ENCODE data around the gene OR10C1.

OR10C1 gene

DNA sequence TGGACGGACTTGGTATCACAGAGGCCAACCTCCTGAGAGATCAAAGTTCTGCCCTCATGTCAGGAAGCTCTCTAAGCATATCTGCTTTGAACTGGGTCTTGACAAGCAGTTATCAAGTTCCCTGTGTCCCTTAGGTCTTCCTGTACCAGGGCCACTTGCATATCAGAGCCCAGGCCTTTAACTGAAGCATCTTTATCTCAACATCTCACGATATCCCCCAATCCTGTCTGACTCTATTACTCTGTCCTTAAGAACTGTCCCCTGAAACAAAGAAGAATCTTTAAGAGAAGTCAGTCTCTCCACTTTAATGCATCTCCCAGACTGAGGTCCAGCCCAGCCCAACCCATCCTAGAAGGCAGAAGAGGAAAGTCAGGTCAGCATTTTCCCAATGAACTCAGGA is 40.5 kb downstream of the OR10C1 start:
- DNase-seq = no peak

DNA sequence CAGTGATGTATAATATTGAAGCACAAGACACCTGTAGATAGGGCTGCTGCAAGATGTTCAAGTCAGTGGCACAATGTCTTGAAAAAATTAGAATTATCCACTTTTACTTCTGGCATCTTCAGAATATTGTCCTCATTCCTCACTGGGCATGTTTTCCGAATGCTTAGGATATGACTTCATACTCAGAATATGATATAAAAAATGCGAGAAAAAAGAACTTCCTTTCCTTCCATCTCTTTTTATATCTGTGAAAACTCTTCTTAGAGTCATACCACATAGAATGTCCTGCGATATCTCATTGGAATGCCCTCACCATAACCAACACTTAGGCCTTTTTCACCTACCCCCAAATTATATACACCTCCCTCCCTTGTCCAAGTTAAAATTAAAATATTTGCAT is 44.1 kb downstream of the OR10C1 start:
- no peak for DNase-seq

DNA sequence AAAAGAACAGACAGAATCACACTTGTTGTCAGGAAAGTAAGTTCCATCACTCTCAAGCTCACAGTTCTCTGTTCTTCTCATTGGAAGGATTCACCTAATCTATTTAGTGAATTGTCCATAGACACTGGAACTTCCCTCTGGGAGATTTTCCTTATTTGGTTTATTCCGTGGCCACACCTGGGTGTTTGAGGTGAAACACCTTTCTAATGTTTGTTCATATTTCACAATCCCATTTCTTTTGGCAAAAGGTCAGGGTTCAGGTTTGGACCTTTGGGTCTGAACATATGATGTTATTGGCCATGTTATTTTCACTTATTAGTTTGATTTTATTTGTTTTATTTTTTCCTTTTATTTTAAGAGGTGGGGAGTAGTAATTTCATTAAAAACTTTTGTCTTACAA is 44.6 kb downstream of the OR10C1 start:
- DNase-seq = no peak

DNA sequence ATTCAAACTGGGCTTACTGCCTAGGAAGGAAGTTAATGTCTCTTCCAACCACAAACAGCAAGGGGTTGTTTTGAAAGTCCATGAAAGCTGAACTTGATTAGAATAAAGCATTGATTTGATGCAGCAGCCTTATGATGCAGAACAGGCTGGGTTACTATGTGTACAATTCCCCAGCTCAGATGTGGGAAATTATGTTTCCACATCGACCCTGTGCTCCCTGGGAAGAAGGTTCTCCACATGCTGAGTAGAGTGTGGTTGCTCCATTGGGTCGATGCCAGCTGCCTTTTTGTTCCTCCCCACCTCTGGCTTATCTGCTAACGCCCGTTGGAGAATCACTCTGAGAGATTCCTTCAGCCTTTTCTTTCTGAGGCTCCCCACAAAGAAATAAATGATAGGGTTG is 47.5 kb downstream of the OR10C1 start:
- DNase-seq = no peak

DNA sequence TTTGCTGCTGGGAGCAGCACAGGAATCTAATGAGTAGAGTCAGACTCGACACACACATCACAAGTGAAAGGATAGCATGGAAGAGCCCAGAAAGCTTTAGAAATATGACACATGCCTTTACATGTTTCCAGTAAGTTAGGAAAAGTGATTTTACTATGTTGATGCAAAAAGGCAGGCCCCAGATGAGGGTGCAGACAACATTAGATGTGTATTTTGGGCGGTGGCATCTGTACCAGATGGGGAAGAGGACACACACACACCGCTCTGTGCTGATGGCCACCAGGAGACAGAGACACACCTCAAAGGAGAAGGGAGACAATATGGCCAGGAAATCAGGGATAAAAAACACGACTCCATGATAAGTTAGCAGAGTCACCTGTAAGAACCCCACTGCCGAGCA is 48.0 kb downstream of the OR10C1 start:
- no peak for DNase-seq

DNA sequence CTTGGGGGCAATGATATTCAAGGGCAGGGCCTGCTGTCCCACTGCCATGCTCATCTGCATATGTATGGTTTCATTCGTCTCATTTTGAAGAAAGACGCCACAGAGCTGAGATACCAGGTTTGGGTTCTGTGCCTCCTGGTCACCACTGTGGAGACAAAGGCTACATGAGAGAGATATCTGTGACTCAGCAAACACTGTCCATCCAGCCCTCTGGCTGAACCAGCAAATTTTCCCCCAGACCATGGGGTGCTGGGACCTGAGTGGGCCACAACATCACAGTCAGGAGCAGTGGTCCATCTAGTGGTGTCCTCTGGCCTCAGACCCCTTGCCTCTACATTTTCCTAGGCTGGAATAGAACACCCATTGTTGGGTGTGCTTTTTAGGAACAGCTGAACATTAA is 48.6 kb downstream of the OR10C1 start, which contains the start of gene MAS1L:
Gene MAS1L (minus strand): TSS at position 297 of the 400 bp plus-strand sequence. CDS start 54 bp downstream, at position 243.
- DNase-seq = no peak

DNA sequence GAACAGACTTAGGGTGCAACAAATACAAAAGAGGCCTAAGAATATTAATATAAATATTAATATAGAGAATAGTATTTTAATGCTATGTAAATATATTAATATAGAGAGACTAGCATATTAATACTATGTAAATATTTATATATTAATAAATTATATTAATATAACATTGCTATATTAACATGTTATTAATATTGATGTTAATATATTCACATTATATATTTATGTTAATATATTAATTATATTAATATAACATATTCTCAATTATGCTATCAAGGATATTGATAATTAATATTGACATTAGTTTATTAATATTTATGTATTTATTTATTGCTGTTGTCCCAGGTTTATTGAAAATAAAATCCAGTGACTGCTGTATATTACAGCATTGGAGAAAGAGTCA is 49.8 kb downstream of the OR10C1 start:
- DNase-seq = no peak

DNA sequence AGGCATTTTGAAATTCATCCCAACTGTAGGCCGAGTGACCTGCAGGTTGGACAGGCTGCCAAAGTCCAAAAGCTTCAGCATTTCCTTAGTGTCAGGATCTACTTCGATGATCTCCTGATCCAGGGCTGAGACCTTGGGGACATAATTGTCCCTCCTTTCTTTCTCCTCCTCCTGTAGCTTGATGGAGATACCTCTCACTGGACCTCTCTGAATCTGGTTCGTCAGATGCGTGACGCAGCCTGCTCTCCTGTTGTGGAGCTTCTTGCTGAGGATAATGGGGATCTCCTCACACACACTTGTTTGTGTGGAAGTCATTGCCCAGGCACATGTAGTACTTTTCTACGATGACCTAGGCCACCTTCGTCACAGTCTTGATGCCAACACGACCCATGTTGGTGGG is 50.2 kb downstream of the OR10C1 start:
- no peak for DNase-seq

DNA sequence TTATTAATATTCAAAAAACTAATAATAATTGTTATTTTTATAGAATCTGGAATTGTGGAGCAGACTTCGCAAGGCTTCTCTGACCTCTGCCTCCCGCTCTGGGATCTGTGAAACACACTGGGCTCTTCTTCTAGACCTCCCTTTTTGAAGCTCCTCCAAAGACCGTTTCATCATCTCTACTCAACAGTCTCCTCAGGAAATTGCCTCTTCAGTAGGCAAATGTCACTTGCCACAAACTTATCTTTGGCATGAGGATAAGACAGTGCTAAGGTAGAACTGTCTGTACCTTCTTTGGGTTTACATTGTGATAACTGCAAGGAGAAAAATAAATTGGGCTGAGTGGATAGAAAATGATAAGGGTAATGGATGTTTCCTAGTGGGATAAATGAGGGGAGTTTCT is 50.9 kb downstream of the OR10C1 start:
- no peak for DNase-seq

DNA sequence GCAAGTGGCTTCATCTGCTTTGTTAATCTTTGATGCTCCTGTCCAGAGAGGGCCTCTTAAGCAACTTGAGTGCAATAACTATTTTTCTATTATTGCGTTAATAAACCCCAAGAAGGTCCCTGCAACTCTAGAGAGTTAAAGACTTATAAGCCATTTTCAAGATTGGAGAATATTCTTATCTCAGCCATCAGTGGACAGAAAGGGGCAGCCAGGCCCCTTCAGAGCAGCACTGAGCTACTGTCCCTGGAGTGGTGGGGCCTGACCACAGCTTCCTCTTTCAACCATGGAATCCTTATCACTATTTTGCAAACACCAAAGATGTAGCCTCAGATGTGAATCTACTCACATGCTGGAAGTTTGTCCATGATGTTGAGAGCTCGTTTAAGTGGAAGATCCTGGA is 51.4 kb downstream of the OR10C1 start:
- DNase-seq = no peak
